Epithelial cell of esophagus (primary cell): ENCODE results near the gene GFRA1.

Experiments
- DNase-seq: peaks from one replicate; pipeline ENCODE4 v3.0.0; 2010; ENCODE audit warnings: low read depth
- H3K4me3 ChIP-seq: 2 replicates; pipeline ENCODE4 v1.5.1; 2011; ENCODE audit warnings: mild to moderate bottlenecking, low read length, control low read depth
- CTCF ChIP-seq: IDR thresholded peaks from 2 replicates; pipeline ENCODE4 v1.5.1; 2011; ENCODE audit warnings: low read depth, mild to moderate bottlenecking, low read length, control low read depth, inconsistent platforms; ENCODE audit not compliant: insufficient read depth; ENCODE audit errors: missing control alignments

GFRA1 gene

GRCh38 chr10:116237260-116237659 lies 35.7 kb downstream of the GFRA1 start:
- no peak for DNase-seq
- no peak for TF ChIP-seq CTCF
- no peak overlapping the region for H3K4me3 ChIP-seq

GRCh38 chr10:116233230-116233629 lies 39.8 kb downstream of the GFRA1 start:
- DNase-seq = no peak
- H3K4me3 ChIP-seq = no peak overlapping the region
- no peak for TF ChIP-seq CTCF

GRCh38 chr10:116232613-116233012 lies 40.4 kb downstream of the GFRA1 start:
- TF ChIP-seq CTCF = no peak
- no peak for DNase-seq
- no peak overlapping the region for H3K4me3 ChIP-seq

- H3K4me3 ChIP-seq = no peak overlapping the region
- DNase-seq = no peak
- no peak for TF ChIP-seq CTCF
Observed at GRCh38 chr10:116226766-116227165, 46.2 kb downstream of the GFRA1 start.

GRCh38 chr10:116226053-116226452 lies 47.0 kb downstream of the GFRA1 start:
- TF ChIP-seq CTCF = no peak
- DNase-seq = no peak
- H3K4me3 ChIP-seq = no peak overlapping the region

- no peak for TF ChIP-seq CTCF
- DNase-seq = no peak
- H3K4me3 ChIP-seq = no peak overlapping the region
Observed at GRCh38 chr10:116223289-116223688, 49.7 kb downstream of the GFRA1 start.

GRCh38 chr10:116221053-116221452 lies 52.0 kb downstream of the GFRA1 start:
- no peak overlapping the region for H3K4me3 ChIP-seq
- DNase-seq = no peak
- no peak for TF ChIP-seq CTCF
